Thyroid gland (tissue), 4 donors: ENCODE measurements around the gene KRTAP5-5.

ENCODE experiments used
- CTCF ChIP-seq, 6 experiments: fragments of 200-600 bp in 3 of 6; fragments of 450-650 bp in 3 of 6; sonication (generic) in 3 of 6; IDR thresholded peaks; one replicate each; pipeline ENCODE4 v1.5.1; 2016 to 2019; ENCODE audit warnings: antibody characterized with exemption in 6 of 6, mild to moderate bottlenecking in 2 of 6, inconsistent platforms in 1 of 6, moderate library complexity in 1 of 6
- POLR2A ChIP-seq, 2 donors: fragments of 450-650 bp; IDR thresholded peaks; one replicate each; pipeline ENCODE4 v1.6.1; 2017; ENCODE audit warnings: antibody characterized with exemption in 2 of 2, mild to moderate bottlenecking in 2 of 2, moderate library complexity in 1 of 2

- TF ChIP-seq CTCF (IDR thresholded peaks at IDR 0.05): no peak
- no peak for TF ChIP-seq POLR2A (IDR thresholded peaks at IDR 0.05)
Observed at GRCh38 chr11:1637628-1638027, 8.1 kb downstream of the KRTAP5-5 start.
